Stimulated activated memory B cell treated with anti-CD40 and anti-IgM and Interleukin-4, amounts not matched to agents 10 μg/mL and 1 μg/mL and 100 μg/mL, for 72 hours (primary cell): ENCODE data around the gene LMF2.
A peak's percentile ranks its signal among the peaks of the same experiment; 100 is the strongest.
"Not testable (repeated sequence)": the region's sequence is repeated elsewhere in the genome, so short reads cannot be mapped to it uniquely, and the experiment has no call there.

Source experiments
- ATAC-seq: fragments of 150-1000 bp; cut with Tn5 transposase; 2 replicates; pipeline ENCODE4 v1.10.0; 2021
- H3K27ac Mint-ChIP-seq: one replicate; pipeline ENCODE4 v1.8.0; 2022; ENCODE audit warnings: mild to moderate bottlenecking, mixed read lengths
- H3K27me3 Mint-ChIP-seq: one replicate; pipeline ENCODE4 v1.8.0; 2022; ENCODE audit warnings: mixed read lengths
- H3K36me3 Mint-ChIP-seq: one replicate; pipeline ENCODE4 v1.8.0; 2022; ENCODE audit warnings: mixed read lengths
- H3K4me1 Mint-ChIP-seq: one replicate; pipeline ENCODE4 v1.8.0; 2022; ENCODE audit warnings: mixed read lengths
- H3K4me3 Mint-ChIP-seq: one replicate; pipeline ENCODE4 v1.8.0; 2022; ENCODE audit warnings: mild to moderate bottlenecking, moderate library complexity, mixed read lengths
- H3K9me3 Mint-ChIP-seq: one replicate; pipeline ENCODE4 v1.8.0; 2022; ENCODE audit warnings: mixed read lengths

Gene LMF2

DNA sequence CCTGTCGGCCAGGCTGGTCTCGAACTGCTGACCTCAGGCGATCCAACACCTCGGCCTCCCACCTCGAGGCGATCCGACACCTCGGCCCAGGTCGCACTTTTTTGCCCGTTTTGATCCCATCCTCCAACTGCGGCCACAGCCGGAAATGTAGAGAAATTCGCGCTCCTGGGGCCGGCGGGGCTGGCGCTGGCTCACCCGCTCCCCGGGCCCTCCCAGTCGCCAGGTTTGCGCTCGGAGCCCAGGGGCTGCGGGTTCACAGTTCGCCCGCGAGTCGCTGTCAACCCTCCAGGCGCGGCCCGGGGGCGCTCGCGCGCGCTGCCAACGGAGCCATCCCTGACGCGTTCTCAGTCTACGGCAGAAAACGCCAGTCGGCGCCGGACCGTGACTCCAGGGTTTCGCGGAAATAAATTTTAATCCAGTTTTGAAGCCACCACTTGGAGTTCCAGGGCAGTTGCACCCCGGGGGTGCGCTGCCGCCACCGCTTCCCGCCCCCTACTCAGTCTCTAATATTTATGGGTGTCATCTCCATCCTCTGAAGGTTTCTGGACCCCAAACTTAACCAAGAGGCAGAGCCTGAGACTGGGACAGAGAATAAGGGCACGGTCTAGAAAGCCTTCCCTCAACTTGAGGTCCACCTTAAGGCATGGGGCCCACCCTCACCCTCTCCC is 36.7 kb upstream of the LMF2 start:
- H3K4me1 Mint-ChIP-seq = peaks cover 61% of the 10 kb centered on the region
- ATAC-seq = peak; percentile 24
- H3K27me3 Mint-ChIP-seq = no peaks in the 10 kb centered on the region
- peak overlapping the region; percentile 89 for H3K27ac Mint-ChIP-seq
- no peaks in the 10 kb centered on the region for H3K36me3 Mint-ChIP-seq
- H3K4me3 Mint-ChIP-seq = peak overlapping the region; percentile 46
- H3K9me3 Mint-ChIP-seq = no peaks in the 10 kb centered on the region

DNA sequence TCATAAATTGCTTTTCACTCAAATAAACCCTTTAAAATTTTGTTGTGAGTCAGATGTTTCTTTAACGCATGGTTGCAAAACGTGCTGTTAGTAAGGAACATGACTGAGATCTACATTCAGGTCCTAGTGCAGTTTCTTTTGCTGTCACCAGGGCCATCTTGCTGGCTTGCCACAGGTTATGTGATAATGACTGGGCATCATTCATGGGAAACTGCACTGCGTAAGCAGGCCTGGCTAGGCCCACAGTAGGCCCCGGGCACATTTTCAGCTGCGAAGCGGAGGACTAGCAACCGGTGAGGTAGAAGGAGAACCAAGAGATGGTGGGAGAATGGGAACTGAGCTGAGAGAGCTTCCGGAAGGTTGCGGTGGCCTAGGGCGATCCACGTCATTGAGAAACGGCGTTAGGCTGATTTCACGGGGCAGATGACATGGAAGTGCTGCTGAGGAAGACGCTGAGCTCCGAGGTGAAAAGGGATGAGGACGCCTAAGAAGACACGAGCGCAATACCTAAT is 35.0 kb upstream of the LMF2 start:
- Mint-ChIP-seq H3K27ac (peak overlapping the region; percentile 88), H3K4me3 (peak overlapping the region; percentile 65), H3K36me3 (no peaks in the 10 kb centered on the region), H3K27me3 (no peaks in the 10 kb centered on the region), H3K9me3 (no peaks in the 10 kb centered on the region), H3K4me1 (peaks cover 63% of the 10 kb centered on the region)
- ATAC-seq = peak; percentile 66

DNA sequence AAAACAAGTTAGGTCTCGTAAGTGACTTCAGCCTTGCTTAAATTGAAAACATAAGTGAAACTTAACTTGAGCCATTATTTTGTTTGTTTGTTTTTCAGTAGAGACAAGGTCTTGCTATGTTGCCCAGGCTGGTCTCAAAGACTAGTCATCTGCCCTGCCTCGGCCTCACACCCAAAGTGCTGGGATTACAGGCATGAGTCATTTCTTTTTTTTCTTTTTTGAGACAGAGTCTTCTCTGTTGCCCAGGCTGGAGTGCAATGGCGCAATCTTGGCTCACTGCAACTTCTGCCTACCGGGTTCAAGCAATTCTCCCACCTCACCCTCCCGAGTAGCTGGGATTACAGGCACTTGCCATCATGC is 34.1 kb upstream of the LMF2 start:
- Mint-ChIP-seq H3K4me3 (peak overlapping the region; percentile 67), H3K27ac (peak overlapping the region; percentile 88), H3K4me1 (peaks cover 62% of the 10 kb centered on the region)
- not testable (repeated sequence) for ATAC-seq, H3K9me3 Mint-ChIP-seq, H3K36me3 Mint-ChIP-seq, H3K27me3 Mint-ChIP-seq

DNA sequence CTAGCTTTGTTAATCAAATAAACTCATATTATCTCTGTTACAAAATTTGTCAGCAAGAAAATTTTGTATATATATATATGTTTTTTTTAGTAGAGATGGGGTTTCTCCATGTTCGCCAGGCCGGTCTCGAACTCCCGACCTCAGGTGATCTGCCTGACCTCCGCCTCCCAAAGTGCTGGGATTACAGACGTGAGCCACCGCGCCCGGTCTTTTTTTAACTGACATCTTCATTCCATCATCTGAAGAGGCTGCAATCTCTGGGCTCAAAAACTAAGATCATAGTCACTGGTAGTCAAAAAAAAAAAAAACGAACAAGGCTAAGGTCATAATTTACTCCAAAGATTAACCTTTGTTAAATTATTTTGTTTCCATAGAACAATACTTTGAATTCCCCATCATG is 32.9 kb upstream of the LMF2 start:
- H3K36me3 Mint-ChIP-seq = no peaks in the 10 kb centered on the region
- H3K9me3 Mint-ChIP-seq = no peaks in the 10 kb centered on the region
- no peak for ATAC-seq
- H3K27ac Mint-ChIP-seq = peak overlapping the region; percentile 88
- no peaks in the 10 kb centered on the region for H3K27me3 Mint-ChIP-seq
- H3K4me1 Mint-ChIP-seq = peaks cover 64% of the 10 kb centered on the region
- no peak overlapping the region for H3K4me3 Mint-ChIP-seq

DNA sequence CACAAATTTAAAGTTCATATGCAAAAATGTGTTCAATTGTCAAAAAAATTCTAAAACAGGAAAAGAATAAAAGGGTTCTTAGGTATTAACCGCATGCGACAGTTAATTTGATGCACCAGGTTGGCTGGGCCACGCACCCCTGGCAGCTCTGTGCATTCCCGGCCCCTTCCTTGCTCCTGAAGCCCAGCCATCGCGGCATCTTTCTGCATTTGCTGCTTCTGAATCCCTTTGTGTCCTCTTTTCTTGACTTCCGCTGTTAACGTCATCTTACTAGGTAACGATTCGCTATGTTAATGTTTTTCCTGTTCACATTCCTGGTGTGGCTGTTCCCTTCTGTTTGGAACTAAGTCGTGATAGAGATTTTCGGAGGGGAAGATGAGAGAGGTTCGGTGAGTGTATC is 30.3 kb upstream of the LMF2 start:
- H3K36me3 Mint-ChIP-seq = no peaks in the 10 kb centered on the region
- peaks cover 74% of the 10 kb centered on the region for H3K4me1 Mint-ChIP-seq
- no peaks in the 10 kb centered on the region for H3K9me3 Mint-ChIP-seq
- no peak for ATAC-seq
- no peaks in the 10 kb centered on the region for H3K27me3 Mint-ChIP-seq
- no peak overlapping the region for H3K4me3 Mint-ChIP-seq
- H3K27ac Mint-ChIP-seq = peak overlapping the region; percentile 88

DNA sequence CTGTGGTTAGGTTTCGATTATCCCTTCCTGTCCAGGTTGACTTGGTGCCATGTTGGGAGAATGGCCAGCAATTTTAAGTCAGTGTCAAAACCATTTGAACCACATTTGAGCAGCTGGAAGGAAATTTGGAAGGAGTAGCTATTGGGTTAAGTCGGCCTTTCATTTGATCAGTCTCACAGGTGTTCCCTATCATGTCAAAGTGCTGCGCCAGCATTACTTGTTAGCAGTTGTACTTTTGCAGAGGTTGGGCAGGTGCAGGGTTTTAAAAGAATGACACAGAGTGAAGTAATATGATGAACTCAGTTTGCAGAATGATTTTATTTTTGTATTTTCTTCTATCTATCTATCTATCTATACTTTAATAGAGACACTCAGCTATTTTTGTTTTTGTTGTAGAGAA is 28.7 kb upstream of the LMF2 start:
- H3K4me1 Mint-ChIP-seq = peaks cover 69% of the 10 kb centered on the region
- H3K4me3 Mint-ChIP-seq = no peak overlapping the region

DNA sequence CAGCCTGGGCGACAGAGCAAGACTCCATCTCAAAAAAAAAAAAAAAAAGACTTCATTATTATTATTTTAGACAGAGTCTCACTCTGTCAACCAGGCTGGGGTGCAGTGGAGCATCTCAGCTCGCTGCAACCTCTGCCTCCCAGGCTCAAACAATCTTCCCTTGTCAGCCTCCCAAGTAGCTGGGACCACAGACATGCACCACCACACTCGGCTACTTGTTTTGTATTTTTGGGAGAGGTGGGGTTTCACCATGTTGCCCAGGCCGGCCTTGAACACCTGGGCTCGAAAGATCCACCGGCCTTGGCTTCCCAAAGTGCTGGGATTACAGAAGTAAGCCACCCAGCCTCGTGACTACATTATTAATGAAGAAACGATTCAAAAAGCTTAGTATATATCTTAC is 27.6 kb upstream of the LMF2 start:
- Mint-ChIP-seq H3K4me1 (peaks cover 58% of the 10 kb centered on the region), H3K27me3 (no peaks in the 10 kb centered on the region), H3K27ac (peak overlapping the region; percentile 100), H3K9me3 (no peaks in the 10 kb centered on the region), H3K4me3 (peak overlapping the region; percentile 73), H3K36me3 (no peaks in the 10 kb centered on the region)
- ATAC-seq = no peak

More for the DNA sequence above, 28.7 kb upstream of the LMF2 start:
- H3K36me3 Mint-ChIP-seq = no peaks in the 10 kb centered on the region
- no peak overlapping the region for H3K27ac Mint-ChIP-seq
- no peak for ATAC-seq
- no peaks in the 10 kb centered on the region for H3K9me3 Mint-ChIP-seq
- H3K27me3 Mint-ChIP-seq = no peaks in the 10 kb centered on the region

DNA sequence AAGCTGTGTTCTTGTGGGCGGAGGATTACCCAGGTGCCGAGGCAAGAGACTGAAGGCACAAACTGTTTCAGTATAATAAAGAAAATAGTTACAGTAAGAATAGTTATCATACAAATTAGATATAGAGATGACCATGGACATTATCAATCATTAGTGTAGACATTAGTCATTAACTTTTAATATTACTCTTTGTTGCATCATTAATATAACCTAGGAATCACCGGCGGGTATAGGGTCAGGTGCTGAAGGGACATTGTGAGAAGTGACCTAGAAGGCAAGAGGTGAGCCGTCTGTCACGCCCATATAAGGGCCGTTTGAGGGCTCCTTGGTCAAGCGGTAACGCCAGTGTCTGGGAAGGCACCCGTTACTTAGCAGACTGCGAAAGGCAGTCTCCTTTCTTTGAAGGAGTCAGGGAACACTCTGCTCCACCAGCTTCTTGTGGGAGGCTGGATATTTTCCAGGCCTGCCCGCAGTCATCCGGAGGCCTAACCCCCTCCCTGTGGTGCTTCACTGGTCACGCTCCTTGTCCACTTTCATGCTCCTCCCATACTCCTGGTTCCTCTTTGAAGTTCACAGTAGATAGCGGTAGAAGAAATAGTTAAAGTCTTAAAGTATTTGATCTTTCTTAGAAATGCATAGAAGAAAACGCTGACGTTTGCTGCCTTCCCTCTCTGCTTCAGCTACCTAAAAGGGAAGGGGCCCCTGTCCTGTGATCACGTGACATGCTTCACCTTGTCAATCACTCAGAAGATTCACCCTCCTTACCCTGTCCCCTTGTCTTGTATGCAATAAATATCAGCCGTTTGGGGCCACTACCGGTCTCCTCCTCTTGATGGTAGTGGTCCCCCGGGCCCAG is 26.6 kb upstream of the LMF2 start:
- H3K27ac Mint-ChIP-seq = peak overlapping the region; percentile 100
- H3K4me1 Mint-ChIP-seq = peaks cover 48% of the 10 kb centered on the region
- H3K27me3 Mint-ChIP-seq, H3K9me3 Mint-ChIP-seq, H3K36me3 Mint-ChIP-seq, ATAC-seq: not testable (repeated sequence)
- peak overlapping the region; percentile 97 for H3K4me3 Mint-ChIP-seq

DNA sequence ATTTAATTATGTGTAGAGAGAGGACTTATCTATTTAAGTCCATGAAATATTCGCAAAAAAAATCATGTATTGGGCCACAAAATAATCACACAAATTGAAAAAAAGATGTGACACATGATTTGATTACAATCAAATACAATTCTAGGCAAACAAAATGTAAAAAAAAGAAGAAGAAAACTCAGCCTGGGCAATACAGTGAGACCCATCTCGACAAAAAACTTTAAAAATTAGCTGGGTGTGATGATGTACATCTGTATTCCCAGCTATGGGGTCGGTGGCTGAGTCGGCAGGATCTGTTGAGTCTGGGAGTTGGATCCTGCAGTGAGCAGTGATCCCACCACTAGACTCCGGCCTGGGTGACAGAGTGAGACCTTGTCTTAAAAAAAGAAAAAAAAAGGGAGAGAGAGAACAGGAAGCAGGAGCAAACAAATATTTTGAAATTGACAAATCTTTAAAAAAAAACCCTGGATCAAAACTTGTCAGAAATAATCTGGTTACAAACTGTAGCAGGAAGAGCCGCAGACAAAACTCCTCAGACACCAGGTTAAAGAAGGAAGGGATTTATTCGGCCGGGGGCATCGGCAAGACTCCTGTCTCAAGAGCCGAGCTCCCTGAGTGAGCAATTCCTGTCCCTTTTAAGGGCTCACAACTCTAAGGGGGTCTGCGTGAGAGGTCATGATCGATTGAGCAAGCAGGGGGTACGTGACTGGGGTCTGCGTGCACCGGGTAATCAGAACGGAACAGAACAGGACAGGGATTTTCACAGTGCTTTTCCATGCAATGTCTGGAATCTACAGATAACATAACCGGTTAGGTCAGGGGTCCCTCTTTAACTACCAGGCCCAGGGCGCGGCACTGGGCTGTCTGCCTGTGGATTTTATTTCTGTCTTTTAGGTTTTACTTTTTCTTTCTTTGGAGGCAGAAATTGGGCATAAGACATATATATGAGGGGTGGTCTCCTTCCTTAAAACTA is 25.6 kb upstream of the LMF2 start:
- ATAC-seq = no peak
- H3K4me3 Mint-ChIP-seq = peak overlapping the region; percentile 97
- H3K27me3 Mint-ChIP-seq = no peaks in the 10 kb centered on the region
- peaks cover 52% of the 10 kb centered on the region for H3K4me1 Mint-ChIP-seq
- peaks cover 8% of the 10 kb centered on the region for H3K36me3 Mint-ChIP-seq
- peak overlapping the region; percentile 100 for H3K27ac Mint-ChIP-seq
- no peaks in the 10 kb centered on the region for H3K9me3 Mint-ChIP-seq

DNA sequence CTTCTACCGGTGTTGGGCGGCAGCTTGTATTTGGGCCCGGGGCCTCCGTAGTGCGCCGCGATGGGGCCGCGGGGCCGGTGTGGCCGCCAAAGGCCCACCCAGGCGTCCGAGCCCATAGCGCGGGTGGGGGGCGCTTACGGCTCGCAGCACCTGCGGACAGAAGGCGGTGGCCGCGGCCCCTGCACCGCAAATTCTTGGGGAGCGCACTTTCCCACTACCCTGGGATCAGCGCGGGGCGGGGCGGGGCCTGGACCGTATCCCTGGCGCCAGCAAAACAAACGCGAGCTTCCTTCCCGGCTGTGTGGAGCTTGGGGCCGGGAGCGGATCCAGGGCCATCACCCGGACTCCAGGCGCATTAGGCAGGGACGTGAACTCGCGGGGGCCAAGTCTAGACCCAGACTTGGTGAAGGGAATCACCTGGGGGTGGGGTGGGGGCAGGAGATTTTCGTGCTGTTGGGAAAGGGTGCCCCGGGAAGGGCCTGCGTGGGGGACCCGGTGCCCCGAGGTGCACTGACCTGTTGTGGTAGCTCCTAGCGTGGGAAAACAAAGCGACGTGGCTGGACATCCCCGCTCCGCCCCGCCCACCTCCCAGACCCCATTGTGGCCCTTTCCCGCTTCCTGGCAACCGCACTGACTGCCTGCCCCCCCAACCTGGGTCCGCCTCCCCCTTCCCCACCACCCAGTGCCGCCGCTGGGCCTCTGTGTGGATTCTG is 24.6 kb upstream of the LMF2 start:
- no peak for ATAC-seq
- Mint-ChIP-seq H3K36me3 (peaks cover 12% of the 10 kb centered on the region), H3K4me3 (peak overlapping the region; percentile 97), H3K9me3 (no peaks in the 10 kb centered on the region), H3K27ac (peak overlapping the region; percentile 100), H3K27me3 (no peaks in the 10 kb centered on the region), H3K4me1 (peaks cover 56% of the 10 kb centered on the region)

DNA sequence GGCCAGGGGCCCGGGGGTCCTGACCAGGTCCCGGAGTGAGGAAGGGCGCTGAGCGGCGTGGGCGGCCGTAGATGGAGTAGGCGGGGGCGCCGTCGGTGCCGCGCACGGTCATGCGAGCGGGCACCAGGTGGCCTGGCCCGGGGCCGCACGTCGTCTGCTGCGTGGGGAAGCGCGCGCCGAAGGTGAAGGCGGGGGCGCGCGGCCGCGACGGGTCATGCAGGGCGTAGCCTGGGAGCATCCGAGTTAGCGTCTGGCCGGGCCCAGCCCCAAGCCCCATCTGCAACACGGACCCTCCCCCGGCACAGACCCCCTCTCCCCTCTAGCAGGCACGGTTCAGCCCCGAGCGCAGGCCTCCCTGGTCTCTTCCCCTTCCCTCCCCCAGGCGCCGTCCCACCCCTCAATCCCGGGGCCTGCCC is 24.1 kb upstream of the LMF2 start:
- Mint-ChIP-seq H3K27me3 (no peaks in the 10 kb centered on the region), H3K36me3 (peaks cover 12% of the 10 kb centered on the region), H3K4me1 (peaks cover 62% of the 10 kb centered on the region), H3K9me3 (no peaks in the 10 kb centered on the region), H3K27ac (peak overlapping the region; percentile 100), H3K4me3 (peak overlapping the region; percentile 97)
- ATAC-seq = peak; percentile 63

DNA sequence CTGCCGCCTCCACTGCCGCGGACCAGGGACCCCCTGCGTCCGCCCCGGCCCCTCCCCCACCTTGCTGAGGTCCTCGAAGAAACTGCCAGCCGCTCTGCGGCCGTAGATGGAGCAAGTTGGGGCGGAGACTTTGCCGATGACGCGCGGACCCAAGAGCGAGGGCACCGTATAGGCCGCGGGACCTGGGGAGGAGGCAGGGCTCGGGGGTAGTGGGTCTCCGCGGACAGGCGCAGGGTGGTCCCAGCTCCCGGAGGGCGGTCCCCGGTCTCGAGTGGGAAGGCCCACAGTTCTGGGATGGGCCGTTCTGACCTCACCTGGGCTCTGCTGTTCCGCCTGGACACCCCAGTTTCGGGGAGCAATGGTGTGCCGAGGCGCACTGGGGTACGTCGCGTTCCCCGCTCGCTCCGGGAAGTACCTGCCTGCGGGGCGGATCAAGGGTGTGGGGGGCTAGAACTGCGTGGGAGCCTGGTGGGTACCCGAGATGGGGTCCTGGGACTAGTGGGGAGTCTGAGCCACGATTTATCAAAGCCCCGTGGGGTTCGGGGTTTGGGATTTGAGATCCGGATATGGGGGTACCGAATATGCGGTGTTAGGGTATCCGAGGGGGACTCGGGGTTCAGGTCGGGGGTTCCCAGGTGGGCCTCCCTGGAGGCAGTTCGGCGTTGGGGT is 23.5 kb upstream of the LMF2 start:
- Mint-ChIP-seq H3K4me3 (peak overlapping the region; percentile 97), H3K27ac (peak overlapping the region; percentile 100), H3K27me3 (no peaks in the 10 kb centered on the region), H3K9me3 (no peaks in the 10 kb centered on the region), H3K4me1 (peaks cover 63% of the 10 kb centered on the region), H3K36me3 (peaks cover 12% of the 10 kb centered on the region)
- peak; percentile 68 for ATAC-seq

DNA sequence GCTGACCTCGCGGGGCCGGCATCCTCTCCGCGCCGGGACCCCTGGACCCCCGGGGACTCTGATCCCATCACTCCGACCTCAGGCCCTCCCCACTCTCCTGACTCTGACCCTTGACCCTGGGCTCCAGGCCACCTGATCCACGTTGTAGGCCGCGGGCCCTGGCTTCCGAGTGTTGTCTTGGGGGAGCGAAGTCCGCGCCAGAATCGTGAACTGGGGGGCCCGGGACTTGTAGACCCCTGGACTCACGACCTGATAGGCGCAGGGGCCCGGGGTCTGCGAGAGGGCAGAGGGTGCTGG is 23.0 kb upstream of the LMF2 start:
- Mint-ChIP-seq H3K27me3 (no peaks in the 10 kb centered on the region), H3K9me3 (no peaks in the 10 kb centered on the region), H3K36me3 (peaks cover 12% of the 10 kb centered on the region), H3K4me3 (peak overlapping the region; percentile 97), H3K27ac (peak overlapping the region; percentile 100), H3K4me1 (peaks cover 60% of the 10 kb centered on the region)
- peak; percentile 0 for ATAC-seq

DNA sequence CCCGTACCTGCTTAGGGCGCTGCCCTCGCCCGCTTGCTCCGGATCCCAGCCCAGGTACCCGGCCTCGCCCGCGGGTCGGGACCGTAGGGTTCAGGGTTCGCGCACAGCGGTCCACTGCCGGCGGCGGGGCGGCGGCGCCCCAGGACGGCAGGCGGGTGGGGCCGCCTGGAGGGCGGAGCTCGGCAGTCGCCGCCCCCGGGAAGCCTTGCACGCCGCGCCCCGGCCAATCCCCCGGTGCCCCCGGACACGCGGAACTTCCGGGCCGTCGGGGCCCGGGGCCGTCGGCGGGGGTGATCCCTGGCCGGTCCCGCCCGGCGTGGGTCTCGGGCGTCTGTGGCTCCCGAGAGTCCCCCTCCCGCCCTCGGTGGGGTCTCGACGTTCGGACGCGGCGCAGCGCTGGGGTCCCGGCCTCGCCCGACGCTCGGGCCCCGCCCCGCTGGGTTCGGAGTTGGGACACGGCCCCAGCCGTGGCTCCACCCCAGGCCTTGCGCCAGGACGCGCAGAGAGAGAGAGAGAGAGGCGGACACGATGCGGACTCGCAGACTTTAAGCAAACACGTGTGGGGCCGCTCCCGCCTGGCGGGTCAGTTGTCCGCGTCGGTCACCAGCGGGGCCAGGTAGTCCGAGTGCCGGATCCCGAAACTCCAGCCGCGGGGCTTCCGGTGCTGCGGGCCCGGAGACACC is 22.5 kb upstream of the LMF2 start, which contains the start of gene TYMP:
TYMP (minus strand) TSS at position 116 of the 683 bp plus-strand sequence. CDS start 303 bp downstream, outside the sequence.
- peaks cover 12% of the 10 kb centered on the region for H3K36me3 Mint-ChIP-seq
- peak within 1 kb of the TSS; percentile 97 for H3K4me3 Mint-ChIP-seq
- peak within 1 kb of the TSS; percentile 100 for H3K27ac Mint-ChIP-seq
- H3K9me3 Mint-ChIP-seq = no peaks in the 10 kb centered on the region
- no peaks in the 10 kb centered on the region for H3K27me3 Mint-ChIP-seq
- H3K4me1 Mint-ChIP-seq = peaks cover 57% of the 10 kb centered on the region
- peak; percentile 60 for ATAC-seq
